NB4 (cell line): Measurements from ENCODE around the gene CCDC178.

ENCODE experiments used
- CTCF ChIP-seq: IDR thresholded peaks from one replicate; pipeline ENCODE4 v1.5.1; 2012; ENCODE audit warnings: low read depth, low read length
- MAX ChIP-seq: IDR thresholded peaks from 2 replicates; pipeline ENCODE4 v1.6.1; 2011; ENCODE audit warnings: low read depth, low read length
- POLR2A ChIP-seq: IDR thresholded peaks from 2 replicates; pipeline ENCODE4 v1.6.1; 2011; ENCODE audit warnings: mild to moderate bottlenecking; ENCODE audit not compliant: insufficient read length; ENCODE audit errors: extremely low read depth

DNA sequence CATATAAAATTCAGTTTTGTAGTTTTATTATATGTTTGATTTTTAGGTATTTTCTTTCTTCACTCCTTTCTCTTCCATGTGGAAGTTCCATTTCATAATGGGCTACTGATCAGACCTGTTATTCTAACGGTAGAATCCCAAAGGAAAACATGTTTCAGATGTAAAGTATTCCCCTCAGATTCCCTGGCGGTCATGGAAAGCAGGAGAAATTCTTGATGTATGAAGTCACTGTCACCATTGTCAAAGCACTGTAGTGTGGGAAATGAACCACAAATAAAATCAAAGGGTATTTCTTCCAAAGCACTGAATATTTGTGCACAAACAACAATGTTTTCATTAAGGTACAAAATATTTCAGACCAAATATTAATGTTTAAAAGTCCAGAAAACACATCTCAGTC lies 430.4 kb downstream of the CCDC178 start:
- TF ChIP-seq CTCF (no peak), POLR2A (no peak), MAX (no peak)
